Panc1 (cell line): ENCODE data around the gene ALKBH4.

Experiments
- POLR2AphosphoS5 ChIP-seq: IDR thresholded peaks from 2 replicates; pipeline ENCODE4 v1.6.1; 2012; ENCODE audit warnings: mild to moderate bottlenecking, low read depth, low read length, moderate library complexity
- SIN3A ChIP-seq: IDR thresholded peaks from 2 replicates; pipeline ENCODE4 v1.6.1; 2012; ENCODE audit warnings: low read depth, mild to moderate bottlenecking, low read length, moderate library complexity, borderline replicate concordance; ENCODE audit not compliant: insufficient read depth
- TCF7L2 ChIP-seq: IDR thresholded peaks from 2 replicates; pipeline ENCODE4 v1.6.1; 2011; ENCODE audit warnings: mild to moderate bottlenecking, low read depth, low read length, inconsistent platforms
- TF ChIP-seq, protein P1 (sequence below): fragments of 450-650 bp; IDR thresholded peaks from 2 replicates; pipeline ENCODE4 v1.5.1; 2017; ENCODE audit warnings: mild to moderate bottlenecking
- TF ChIP-seq, protein P2 (sequence below), 2 experiments: IDR thresholded peaks; 2 replicates each; pipeline ENCODE4 v1.6.1; 2011 to 2012; ENCODE audit warnings: low read depth in 2 of 2, control low read depth in 1 of 2, low read length in 1 of 2, mild to moderate bottlenecking in 1 of 2, moderate library complexity in 1 of 2; ENCODE audit not compliant: insufficient read depth in 1 of 2

GRCh38 chr7:102469972-102470825 is 5.5 kb upstream of the ALKBH4 start:
- TF ChIP-seq, protein P1, sequence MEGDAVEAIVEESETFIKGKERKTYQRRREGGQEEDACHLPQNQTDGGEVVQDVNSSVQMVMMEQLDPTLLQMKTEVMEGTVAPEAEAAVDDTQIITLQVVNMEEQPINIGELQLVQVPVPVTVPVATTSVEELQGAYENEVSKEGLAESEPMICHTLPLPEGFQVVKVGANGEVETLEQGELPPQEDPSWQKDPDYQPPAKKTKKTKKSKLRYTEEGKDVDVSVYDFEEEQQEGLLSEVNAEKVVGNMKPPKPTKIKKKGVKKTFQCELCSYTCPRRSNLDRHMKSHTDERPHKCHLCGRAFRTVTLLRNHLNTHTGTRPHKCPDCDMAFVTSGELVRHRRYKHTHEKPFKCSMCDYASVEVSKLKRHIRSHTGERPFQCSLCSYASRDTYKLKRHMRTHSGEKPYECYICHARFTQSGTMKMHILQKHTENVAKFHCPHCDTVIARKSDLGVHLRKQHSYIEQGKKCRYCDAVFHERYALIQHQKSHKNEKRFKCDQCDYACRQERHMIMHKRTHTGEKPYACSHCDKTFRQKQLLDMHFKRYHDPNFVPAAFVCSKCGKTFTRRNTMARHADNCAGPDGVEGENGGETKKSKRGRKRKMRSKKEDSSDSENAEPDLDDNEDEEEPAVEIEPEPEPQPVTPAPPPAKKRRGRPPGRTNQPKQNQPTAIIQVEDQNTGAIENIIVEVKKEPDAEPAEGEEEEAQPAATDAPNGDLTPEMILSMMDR, result no peak
- TF ChIP-seq, protein P2, sequence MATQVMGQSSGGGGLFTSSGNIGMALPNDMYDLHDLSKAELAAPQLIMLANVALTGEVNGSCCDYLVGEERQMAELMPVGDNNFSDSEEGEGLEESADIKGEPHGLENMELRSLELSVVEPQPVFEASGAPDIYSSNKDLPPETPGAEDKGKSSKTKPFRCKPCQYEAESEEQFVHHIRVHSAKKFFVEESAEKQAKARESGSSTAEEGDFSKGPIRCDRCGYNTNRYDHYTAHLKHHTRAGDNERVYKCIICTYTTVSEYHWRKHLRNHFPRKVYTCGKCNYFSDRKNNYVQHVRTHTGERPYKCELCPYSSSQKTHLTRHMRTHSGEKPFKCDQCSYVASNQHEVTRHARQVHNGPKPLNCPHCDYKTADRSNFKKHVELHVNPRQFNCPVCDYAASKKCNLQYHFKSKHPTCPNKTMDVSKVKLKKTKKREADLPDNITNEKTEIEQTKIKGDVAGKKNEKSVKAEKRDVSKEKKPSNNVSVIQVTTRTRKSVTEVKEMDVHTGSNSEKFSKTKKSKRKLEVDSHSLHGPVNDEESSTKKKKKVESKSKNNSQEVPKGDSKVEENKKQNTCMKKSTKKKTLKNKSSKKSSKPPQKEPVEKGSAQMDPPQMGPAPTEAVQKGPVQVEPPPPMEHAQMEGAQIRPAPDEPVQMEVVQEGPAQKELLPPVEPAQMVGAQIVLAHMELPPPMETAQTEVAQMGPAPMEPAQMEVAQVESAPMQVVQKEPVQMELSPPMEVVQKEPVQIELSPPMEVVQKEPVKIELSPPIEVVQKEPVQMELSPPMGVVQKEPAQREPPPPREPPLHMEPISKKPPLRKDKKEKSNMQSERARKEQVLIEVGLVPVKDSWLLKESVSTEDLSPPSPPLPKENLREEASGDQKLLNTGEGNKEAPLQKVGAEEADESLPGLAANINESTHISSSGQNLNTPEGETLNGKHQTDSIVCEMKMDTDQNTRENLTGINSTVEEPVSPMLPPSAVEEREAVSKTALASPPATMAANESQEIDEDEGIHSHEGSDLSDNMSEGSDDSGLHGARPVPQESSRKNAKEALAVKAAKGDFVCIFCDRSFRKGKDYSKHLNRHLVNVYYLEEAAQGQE (IDR thresholded peaks at IDR 0.05; ENCODE audit: insufficient read depth in 1 of 2, low read depth in 2 of 2, low read length in 1 of 2), result no peak
- TF ChIP-seq POLR2AphosphoS5 (no peak), TCF7L2 (no peak), SIN3A (no peak)
